Neural cell (in vitro differentiated cells): ENCODE results near the gene KCNK15. TPM values are rescaled to one million over a fixed set of nuclear protein-coding genes. Genes with fewer than 3 reads are reported as not detected.

Experiments
- H2AFZ ChIP-seq: fragments of 200-600, 300-800 bp; sonication (generic), shearing (Covaris generic); 2 replicates; pipeline ENCODE4 v1.6.0; 2014; ENCODE audit warnings: low read depth, mild to moderate bottlenecking, antibody characterized with exemption, low read length, moderate library complexity
- H3F3A ChIP-seq: fragments of 200-600 bp; shearing (Covaris generic); 2 replicates; pipeline ENCODE4 v1.6.1; 2016; ENCODE audit warnings: mild to moderate bottlenecking, moderate library complexity, mixed read lengths, antibody characterized with exemption, low read length; ENCODE audit not compliant: insufficient read depth, poor library complexity, severe bottlenecking
- H3K27ac ChIP-seq: fragments of 200-600, 300-800 bp; sonication (generic), shearing (Covaris generic); 2 replicates; pipeline ENCODE4 v1.5.1; 2014; ENCODE audit warnings: mild to moderate bottlenecking, low read length, moderate library complexity
- H3K27me3 ChIP-seq: fragments of 300-800, 200-600 bp; sonication (generic), shearing (Covaris generic); 2 replicates; pipeline ENCODE4 v1.6.0; 2014; ENCODE audit warnings: mild to moderate bottlenecking, low read depth, low read length, moderate library complexity; ENCODE audit not compliant: insufficient read depth
- H3K36me3 ChIP-seq: fragments of 300-800, 200-600 bp; sonication (generic), shearing (Covaris generic); 2 replicates; pipeline ENCODE4 v1.5.1; 2014; ENCODE audit warnings: mild to moderate bottlenecking, antibody characterized with exemption, low read length, moderate library complexity; ENCODE audit not compliant: insufficient read depth
- H3K4me2 ChIP-seq: fragments of 300-800, 200-600 bp; sonication (generic), shearing (Covaris generic); 2 replicates; pipeline ENCODE4 v1.6.0; 2014; ENCODE audit warnings: mild to moderate bottlenecking, low read length
- H3K4me3 ChIP-seq: fragments of 300-800, 200-600 bp; sonication (generic), shearing (Covaris generic); 2 replicates; pipeline ENCODE4 v1.5.1; 2014; ENCODE audit warnings: mild to moderate bottlenecking, low read length, moderate library complexity
- H3K79me2 ChIP-seq: fragments of 200-600 bp; shearing (Covaris generic); replicated peaks from 2 replicates; pipeline ENCODE4 v1.6.0; 2014; ENCODE audit warnings: mild to moderate bottlenecking, low read length, moderate library complexity; ENCODE audit not compliant: insufficient read depth
- H3K9ac ChIP-seq: fragments of 300-800, 200-600 bp; sonication (generic), shearing (Covaris generic); 2 replicates; pipeline ENCODE4 v1.6.1; 2016; ENCODE audit warnings: mild to moderate bottlenecking, low read length, mixed read lengths
- H3K9me2 ChIP-seq: fragments of 200-600 bp; shearing (Covaris generic); 2 replicates; pipeline ENCODE4 v1.6.1; 2016; ENCODE audit warnings: mild to moderate bottlenecking, low read length, mixed read lengths; ENCODE audit not compliant: insufficient read depth
- H3K9me3 ChIP-seq: fragments of 200-600, 300-800 bp; sonication (generic), shearing (Covaris generic); 2 replicates; pipeline ENCODE4 v1.6.1; 2016; ENCODE audit warnings: mild to moderate bottlenecking, mixed run types, low read length, moderate library complexity, mixed read lengths
- H4K20me1 ChIP-seq: fragments of 200-600 bp; shearing (Covaris generic); 2 replicates; pipeline ENCODE4 v1.6.1; 2016; ENCODE audit warnings: mild to moderate bottlenecking, mixed run types; ENCODE audit not compliant: insufficient read depth
- CTCF ChIP-seq: fragments of 450-650 bp; IDR thresholded peaks from 2 replicates; pipeline ENCODE4 v1.5.1; 2014; ENCODE audit warnings: antibody characterized with exemption, mild to moderate bottlenecking, moderate library complexity; ENCODE audit not compliant: poor library complexity, severe bottlenecking
- EP300 ChIP-seq: fragments of 450-650 bp; conservative IDR thresholded peaks from 2 replicates; pipeline ENCODE4 v1.6.1; 2014; ENCODE audit warnings: antibody characterized with exemption, mild to moderate bottlenecking, moderate library complexity; ENCODE audit not compliant: poor library complexity, severe bottlenecking
- EZH2 ChIP-seq: fragments of 200-600, 300-800 bp; shearing (Covaris generic), sonication (generic); IDR thresholded peaks from 2 replicates; pipeline ENCODE4 v1.6.1; 2014; ENCODE audit warnings: antibody characterized with exemption, low read length, borderline replicate concordance, mild to moderate bottlenecking; ENCODE audit not compliant: insufficient read depth, poor library complexity, severe bottlenecking
- MXI1 ChIP-seq: fragments of 450-650 bp; conservative IDR thresholded peaks from 2 replicates; pipeline ENCODE4 v1.6.1; 2014; ENCODE audit warnings: antibody characterized with exemption, mild to moderate bottlenecking; ENCODE audit not compliant: poor library complexity, severe bottlenecking
- POLR2AphosphoS5 ChIP-seq: IDR thresholded peaks from 2 replicates; pipeline ENCODE4 v1.6.1; 2012
- RAD21 ChIP-seq: fragments of 450-650 bp; conservative IDR thresholded peaks from 2 replicates; pipeline ENCODE4 v1.6.1; 2014; ENCODE audit warnings: antibody characterized with exemption, mild to moderate bottlenecking, moderate library complexity
- REST ChIP-seq: IDR thresholded peaks from 2 replicates; pipeline ENCODE4 v1.6.1; 2012; ENCODE audit warnings: borderline replicate concordance
- SMC3 ChIP-seq: fragments of 450-650 bp; conservative IDR thresholded peaks from 2 replicates; pipeline ENCODE4 v1.6.1; 2014; ENCODE audit warnings: antibody characterized with exemption, mild to moderate bottlenecking, moderate library complexity; ENCODE audit not compliant: poor library complexity
- TAF1 ChIP-seq: IDR thresholded peaks from 2 replicates; pipeline ENCODE4 v1.6.1; 2012; ENCODE audit warnings: low read depth
- polyA plus RNA-seq: library from polyadenylated mRNA; depleted of rRNA; stranded (reverse); fragments of >200 nt; gene quantifications from 2 replicates; pipeline ENCODE4 v1.2.3, GENCODE V29; 2014

KCNK15 gene
- polyA plus RNA-seq, 1 donor from 2014 or later, result not detected

DNA sequence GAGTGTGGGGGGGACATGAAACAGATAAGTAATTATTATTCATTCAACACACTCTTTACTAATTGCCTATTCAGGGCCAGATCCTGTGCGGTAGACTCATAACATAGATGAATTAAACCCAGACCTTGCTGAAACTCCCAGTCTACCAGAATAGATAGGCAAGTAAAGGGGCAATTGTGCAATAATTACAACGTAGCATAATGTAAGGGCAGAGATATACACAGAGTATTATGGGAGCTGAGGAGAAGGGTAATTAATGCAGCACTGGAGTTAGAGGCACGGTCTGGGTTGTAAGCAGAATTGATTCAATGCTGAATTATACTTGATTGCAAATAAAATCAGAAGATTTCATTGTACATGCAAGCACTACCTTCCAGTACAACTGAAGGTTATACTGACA, 35.5 kb downstream of the KCNK15 start:
- no peak for TF ChIP-seq POLR2AphosphoS5
- TF ChIP-seq EP300, result no peak
- no peak for TF ChIP-seq EZH2
- TF ChIP-seq CTCF, result no peak
- no peak for TF ChIP-seq RAD21
- no peak for TF ChIP-seq MXI1
- no peak for TF ChIP-seq TAF1
- no peak for TF ChIP-seq REST
- no peak for TF ChIP-seq SMC3
- H3K27me3 ChIP-seq, result no peaks in the 10 kb centered on the region
- H3F3A ChIP-seq, result no peaks in the 10 kb centered on the region
- H3K9me3 ChIP-seq, result no peaks in the 10 kb centered on the region
- H3K4me3 ChIP-seq, result no peak overlapping the region
- no peak overlapping the region for H2AFZ ChIP-seq
- no peak overlapping the region for H3K9ac ChIP-seq
- H3K36me3 ChIP-seq, result no peaks in the 10 kb centered on the region
- no peak overlapping the region for H3K4me2 ChIP-seq
- no peaks in the 10 kb centered on the region for H3K79me2 ChIP-seq
- H3K9me2 ChIP-seq, result no peaks in the 10 kb centered on the region
- H3K27ac ChIP-seq, result no peak overlapping the region
- H4K20me1 ChIP-seq, result no peaks in the 10 kb centered on the region

DNA sequence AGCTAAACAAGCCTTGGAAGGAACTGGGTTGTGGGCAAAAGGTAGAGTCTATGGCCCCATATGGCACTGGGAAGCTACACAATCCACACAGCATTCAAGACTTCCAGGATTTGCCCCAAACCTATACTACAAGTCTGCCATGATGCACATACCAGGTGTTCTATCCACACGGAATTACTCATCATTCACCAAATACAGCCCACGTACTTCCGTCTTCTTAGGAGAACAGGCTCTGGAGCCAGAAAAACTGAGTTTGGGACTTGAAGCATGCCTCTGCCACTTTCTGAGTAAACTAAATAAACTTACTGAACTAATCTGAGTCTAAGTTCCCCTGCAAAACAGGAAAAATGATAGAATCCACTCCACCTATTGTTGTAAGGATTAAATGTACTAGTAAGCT, 36.1 kb downstream of the KCNK15 start:
- H3K9me3 ChIP-seq, result no peaks in the 10 kb centered on the region
- H3K27me3 ChIP-seq, result no peaks in the 10 kb centered on the region
- H3K27ac ChIP-seq, result no peak overlapping the region
- no peak for TF ChIP-seq POLR2AphosphoS5
- TF ChIP-seq CTCF, result no peak
- TF ChIP-seq EZH2, result no peak
- TF ChIP-seq SMC3, result no peak
- TF ChIP-seq REST, result no peak
- TF ChIP-seq MXI1, result no peak
- no peak for TF ChIP-seq TAF1
- TF ChIP-seq RAD21, result no peak
- TF ChIP-seq EP300, result no peak
- H3K79me2 ChIP-seq, result no peaks in the 10 kb centered on the region
- no peaks in the 10 kb centered on the region for H3K36me3 ChIP-seq
- H4K20me1 ChIP-seq, result no peaks in the 10 kb centered on the region
- H2AFZ ChIP-seq, result no peak overlapping the region
- H3K4me2 ChIP-seq, result no peak overlapping the region
- H3K9me2 ChIP-seq, result no peaks in the 10 kb centered on the region
- H3F3A ChIP-seq, result no peaks in the 10 kb centered on the region
- no peak overlapping the region for H3K4me3 ChIP-seq
- H3K9ac ChIP-seq, result no peak overlapping the region
